ENCODE data around the gene MIA2. TPM values are rescaled to one million over a fixed set of nuclear protein-coding genes. Genes with fewer than 3 reads are reported as not detected.

MIA2 gene
- total RNA-seq, 1 donor from 2014 or later, result 12.7 TPM

GRCh38 chr14:39416072-39416471 lies 182.4 kb downstream of the MIA2 start:
- Mint-ChIP-seq H3K36me3 (ENCODE audit: low read depth) (peaks cover 35% of the 10 kb centered on the region), H3K4me1 (no peaks in the 10 kb centered on the region), H3K4me3 (no peak overlapping the region), H3K27me3 (ENCODE audit: low read depth) (no peaks in the 10 kb centered on the region), H3K9me3 (peaks cover 22% of the 10 kb centered on the region), H3K27ac (ENCODE audit: unreplicated experiment) (no peak overlapping the region)
- TF ChIP-seq CTCF (conservative IDR thresholded peaks at IDR 0.05), result no peak
- no peak for DNase-seq (ENCODE audit: low read depth, low spot score)

GRCh38 chr14:39417014-39417413 lies 183.3 kb downstream of the MIA2 start:
- Mint-ChIP-seq H3K36me3 (ENCODE audit: low read depth) (peaks cover 32% of the 10 kb centered on the region), H3K27ac (ENCODE audit: unreplicated experiment) (no peak overlapping the region)
- TF ChIP-seq CTCF (conservative IDR thresholded peaks at IDR 0.05), result no peak

GRCh38 chr14:39419272-39419671 lies 185.6 kb downstream of the MIA2 start:
- TF ChIP-seq CTCF (conservative IDR thresholded peaks at IDR 0.05), result no peak
- Mint-ChIP-seq H3K4me3 (no peak overlapping the region), H3K36me3 (ENCODE audit: low read depth) (peaks cover 20% of the 10 kb centered on the region), H3K4me1 (no peaks in the 10 kb centered on the region), H3K9me3 (peaks cover 11% of the 10 kb centered on the region), H3K27me3 (ENCODE audit: low read depth) (no peaks in the 10 kb centered on the region), H3K27ac (ENCODE audit: unreplicated experiment) (no peak overlapping the region)
- DNase-seq (ENCODE audit: low read depth, low spot score), result no peak

More at GRCh38 chr14:39417014-39417413, 183.3 kb downstream of the MIA2 start:
- H3K9me3 Mint-ChIP-seq, result peaks cover 19% of the 10 kb centered on the region
- H3K27me3 Mint-ChIP-seq (ENCODE audit: low read depth), result no peaks in the 10 kb centered on the region
- DNase-seq (ENCODE audit: low read depth, low spot score), result no peak
- H3K4me3 Mint-ChIP-seq, result no peak overlapping the region
- no peaks in the 10 kb centered on the region for H3K4me1 Mint-ChIP-seq

- Mint-ChIP-seq H3K36me3 (ENCODE audit: low read depth) (no peaks in the 10 kb centered on the region), H3K9me3 (peaks cover 3% of the 10 kb centered on the region), H3K4me1 (peaks cover 6% of the 10 kb centered on the region), H3K27me3 (ENCODE audit: low read depth) (no peaks in the 10 kb centered on the region), H3K4me3 (no peak overlapping the region), H3K27ac (ENCODE audit: unreplicated experiment) (no peak overlapping the region)
- TF ChIP-seq CTCF (conservative IDR thresholded peaks at IDR 0.05), result no peak
- no peak for DNase-seq (ENCODE audit: low read depth, low spot score)
Measured at GRCh38 chr14:39422243-39422642, 188.5 kb downstream of the MIA2 start.

GRCh38 chr14:39423793-39424192 lies 190.1 kb downstream of the MIA2 start:
- no peak for TF ChIP-seq CTCF (conservative IDR thresholded peaks at IDR 0.05)

GRCh38 chr14:39425947-39426346 lies 192.2 kb downstream of the MIA2 start:
- no peak overlapping the region for H3K4me3 Mint-ChIP-seq
- H3K36me3 Mint-ChIP-seq (ENCODE audit: low read depth), result no peaks in the 10 kb centered on the region
- peaks cover 22% of the 10 kb centered on the region for H3K4me1 Mint-ChIP-seq
- no peaks in the 10 kb centered on the region for H3K9me3 Mint-ChIP-seq
- no peak overlapping the region for H3K27ac Mint-ChIP-seq (ENCODE audit: unreplicated experiment)
- no peaks in the 10 kb centered on the region for H3K27me3 Mint-ChIP-seq (ENCODE audit: low read depth)
- no peak for TF ChIP-seq CTCF (conservative IDR thresholded peaks at IDR 0.05)
- DNase-seq (ENCODE audit: low read depth, low spot score), result no peak

More at GRCh38 chr14:39423793-39424192, 190.1 kb downstream of the MIA2 start:
- Mint-ChIP-seq H3K27me3 (ENCODE audit: low read depth) (no peaks in the 10 kb centered on the region), H3K9me3 (peaks cover 3% of the 10 kb centered on the region), H3K4me1 (peaks cover 6% of the 10 kb centered on the region), H3K4me3 (no peak overlapping the region), H3K36me3 (ENCODE audit: low read depth) (no peaks in the 10 kb centered on the region), H3K27ac (ENCODE audit: unreplicated experiment) (no peak overlapping the region)
- DNase-seq (ENCODE audit: low read depth, low spot score), result no peak

Data from neural crest cell (in vitro differentiated cells).